H9 (cell line): Measurements from ENCODE around the gene HIBCH. TPM values are rescaled to one million over a fixed set of nuclear protein-coding genes. Genes with fewer than 3 reads are reported as not detected.

Experiments
- DNase-seq: peaks from one replicate; pipeline ENCODE4 v3.0.0-alpha.2; 2017
- H2AFZ ChIP-seq: one replicate; pipeline ENCODE4 v1.6.1; 2013; ENCODE audit warnings: mild to moderate bottlenecking, low read length, control low read depth, moderate library complexity
- H2AK5ac ChIP-seq: 2 replicates; pipeline ENCODE4 v1.6.1; 2013; ENCODE audit warnings: low read length, control low read depth, mixed read lengths; ENCODE audit not compliant: insufficient read length
- H2BK120ac ChIP-seq: one replicate; pipeline ENCODE4 v1.6.1; 2013; ENCODE audit warnings: low read depth, mild to moderate bottlenecking, low read length, control low read depth, inconsistent platforms; ENCODE audit not compliant: poor library complexity, severe bottlenecking
- H2BK12ac ChIP-seq: 2 replicates; pipeline ENCODE4 v1.6.1; 2013; ENCODE audit warnings: low read length, control low read depth, mixed read lengths, low read depth; ENCODE audit not compliant: insufficient read length
- H2BK15ac ChIP-seq: 2 replicates; pipeline ENCODE4 v1.6.1; 2013; ENCODE audit warnings: low read depth, low read length, control low read depth
- H2BK20ac ChIP-seq: one replicate; pipeline ENCODE4 v1.6.1; 2013; ENCODE audit warnings: low read depth, mild to moderate bottlenecking, low read length, control low read depth, inconsistent platforms; ENCODE audit not compliant: poor library complexity, severe bottlenecking
- H2BK5ac ChIP-seq: 2 replicates; pipeline ENCODE4 v1.6.1; 2013; ENCODE audit warnings: low read length, control low read depth, mixed read lengths; ENCODE audit not compliant: insufficient read length
- H3K14ac ChIP-seq: 2 replicates; pipeline ENCODE4 v1.6.1; 2013; ENCODE audit warnings: low read length, control low read depth; ENCODE audit not compliant: insufficient read depth
- H3K18ac ChIP-seq: 2 replicates; pipeline ENCODE4 v1.6.1; 2013; ENCODE audit warnings: low read depth, mild to moderate bottlenecking, mixed read lengths, low read length, control low read depth; ENCODE audit not compliant: insufficient read length
- H3K23ac ChIP-seq: 2 replicates; pipeline ENCODE4 v1.6.1; 2013; ENCODE audit warnings: low read length, control low read depth, mixed read lengths, low read depth; ENCODE audit not compliant: insufficient read length
- H3K23me2 ChIP-seq: 2 replicates; pipeline ENCODE4 v1.6.1; 2013; ENCODE audit warnings: low read depth, mild to moderate bottlenecking, mixed read lengths, low read length, control low read depth; ENCODE audit not compliant: insufficient read length, poor library complexity, severe bottlenecking
- H3K27ac ChIP-seq: 2 replicates; pipeline ENCODE4 v1.5.1; 2013; ENCODE audit warnings: low read length, control low read depth, mixed read lengths, low read depth; ENCODE audit not compliant: insufficient read length
- H3K27me3 ChIP-seq: 2 replicates; pipeline ENCODE4 v1.6.1; 2013; ENCODE audit warnings: low read length, control low read depth, inconsistent platforms; ENCODE audit not compliant: insufficient read depth
- H3K4ac ChIP-seq: 2 replicates; pipeline ENCODE4 v1.6.1; 2013; ENCODE audit warnings: low read depth, mild to moderate bottlenecking, control low read depth, inconsistent platforms, low read length, moderate library complexity
- H3K4me1 ChIP-seq: 2 replicates; pipeline ENCODE4 v1.6.1; 2013; ENCODE audit warnings: low read length, control low read depth, inconsistent platforms; ENCODE audit not compliant: insufficient read depth
- H3K4me2 ChIP-seq: 2 replicates; pipeline ENCODE4 v1.6.1; 2013; ENCODE audit warnings: low read length, control low read depth, mixed read lengths; ENCODE audit not compliant: insufficient read length, insufficient read depth
- H3K56ac ChIP-seq: 2 replicates; pipeline ENCODE4 v1.6.1; 2013; ENCODE audit warnings: low read depth, mild to moderate bottlenecking, mixed read lengths, low read length, control low read depth; ENCODE audit not compliant: insufficient read length
- H3K79me1 ChIP-seq: 2 replicates; pipeline ENCODE4 v1.6.1; 2013; ENCODE audit warnings: low read depth, mild to moderate bottlenecking, moderate library complexity, low read length, control low read depth, inconsistent platforms; ENCODE audit not compliant: insufficient read depth, poor library complexity, severe bottlenecking
- H3K79me2 ChIP-seq: 2 replicates; pipeline ENCODE4 v1.6.1; 2013; ENCODE audit warnings: low read length, control low read depth, inconsistent platforms; ENCODE audit not compliant: insufficient read depth
- H3K9ac ChIP-seq: 2 replicates; pipeline ENCODE4 v1.6.1; 2013; ENCODE audit warnings: low read length, control low read depth, mixed read lengths; ENCODE audit not compliant: insufficient read length; ENCODE audit errors: extremely low read depth
- H3K9me3 ChIP-seq: one replicate; pipeline ENCODE4 v1.6.1; 2013; ENCODE audit warnings: low read depth, low read length, inconsistent platforms; ENCODE audit not compliant: control insufficient read depth
- H3T11ph ChIP-seq: one replicate; pipeline ENCODE4 v1.6.1; 2013; ENCODE audit warnings: mild to moderate bottlenecking, low read length, control low read depth, inconsistent platforms
- H4K20me1 ChIP-seq: one replicate; pipeline ENCODE4 v1.6.1; 2013; ENCODE audit not compliant: control insufficient read depth, insufficient read length, insufficient read depth
- H4K5ac ChIP-seq: 2 replicates; pipeline ENCODE4 v1.6.1; 2013; ENCODE audit warnings: low read depth, mild to moderate bottlenecking, mixed read lengths, low read length, control low read depth; ENCODE audit not compliant: insufficient read length
- H4K8ac ChIP-seq: replicated peaks from 2 replicates; pipeline ENCODE4 v1.6.1; 2013; ENCODE audit warnings: low read length, control low read depth, mixed read lengths, low read depth; ENCODE audit not compliant: insufficient read length
- H4K91ac ChIP-seq: 2 replicates; pipeline ENCODE4 v1.6.1; 2013; ENCODE audit warnings: low read depth, mild to moderate bottlenecking, moderate library complexity, mixed read lengths, low read length, control low read depth; ENCODE audit not compliant: insufficient read length
- H3K27ac Mint-ChIP-seq, 3 experiments: 2 replicates in 2 of 3; 3 replicates in 1 of 3; pipeline ENCODE4 v1.8.0; 2020 to 2021; ENCODE audit warnings: mixed read lengths in 3 of 3, mild to moderate bottlenecking in 1 of 3, moderate library complexity in 1 of 3
- H3K27me3 Mint-ChIP-seq: 2 replicates; pipeline ENCODE4 v1.8.0; 2021; ENCODE audit warnings: low read depth, mild to moderate bottlenecking, moderate library complexity, mixed read lengths
- H3K36me3 Mint-ChIP-seq, 3 experiments: 2 replicates in 2 of 3; 3 replicates in 1 of 3; pipeline ENCODE4 v1.8.0; 2020 to 2021; ENCODE audit warnings: low read depth in 3 of 3, mixed read lengths in 3 of 3; ENCODE audit not compliant: insufficient read depth in 1 of 3
- H3K4me1 Mint-ChIP-seq, 2 experiments: 2 replicates each; pipeline ENCODE4 v1.8.0; 2020; ENCODE audit warnings: mixed read lengths in 2 of 2
- H3K4me3 Mint-ChIP-seq, 2 experiments: 2 replicates in 1 of 2; 3 replicates in 1 of 2; pipeline ENCODE4 v1.8.0; 2020 to 2021; ENCODE audit warnings: mild to moderate bottlenecking in 2 of 2, mixed read lengths in 2 of 2, moderate library complexity in 1 of 2
- H3K9me3 Mint-ChIP-seq, 2 experiments: 2 replicates in 1 of 2; 3 replicates in 1 of 2; pipeline ENCODE4 v1.8.0; 2020; ENCODE audit warnings: mild to moderate bottlenecking in 2 of 2, mixed read lengths in 2 of 2, moderate library complexity in 1 of 2
- WGBS: extraction: QIAGEN DNeasy Blood & Tissue Kit; methylation state at CpG from one replicate; pipeline ENCODE4 v1.1.7; 2013; ENCODE audit warnings: missing lambda C conversion rate, low lambda C conversion rate, mixed read lengths; ENCODE audit not compliant: insufficient read length; ENCODE audit errors: extremely low coverage; 5-methylcytosine and 5-hydroxymethylcytosine counted together
- total RNA-seq: library from RNA; stranded (reverse); gene quantifications from 2 replicates; pipeline ENCODE4 v1.2.1, GENCODE V29; 2021
- TF ChIP-seq, protein P1 (sequence below): fragments of 200-600 bp; sonication (generic); conservative IDR thresholded peaks from 3 replicates; pipeline ENCODE4 v1.8.0; 2021; ENCODE audit warnings: antibody characterized with exemption, mild to moderate bottlenecking

Gene HIBCH
- total RNA-seq, 1 experiment from 2014 or later = 28.0 TPM

- H2BK15ac ChIP-seq = no peak overlapping the region
- no peak overlapping the region for H2AK5ac ChIP-seq
- Mint-ChIP-seq H3K4me3 (no peak overlapping the region), H3K27me3 (0 out of 2 replicates have a peak, but pooled peaks cover 5% of the 10 kb centered on the region), H3K27ac (no peak overlapping the region), H3K4me1 (no peaks in the 10 kb centered on the region), H3K36me3 (no peaks in the 10 kb centered on the region), H3K9me3 (no peaks in the 10 kb centered on the region)
- no peaks in the 10 kb centered on the region for H3K79me1 ChIP-seq
- H3K18ac ChIP-seq = no peak overlapping the region
- H3K9me3 ChIP-seq = no peaks in the 10 kb centered on the region
- no peak overlapping the region for H4K91ac ChIP-seq
- no peak overlapping the region for H3K27ac ChIP-seq
- no peak overlapping the region for H3K14ac ChIP-seq
- H4K8ac ChIP-seq = no peak overlapping the region
- no peak overlapping the region for H2BK5ac ChIP-seq
- TF ChIP-seq, protein P1, sequence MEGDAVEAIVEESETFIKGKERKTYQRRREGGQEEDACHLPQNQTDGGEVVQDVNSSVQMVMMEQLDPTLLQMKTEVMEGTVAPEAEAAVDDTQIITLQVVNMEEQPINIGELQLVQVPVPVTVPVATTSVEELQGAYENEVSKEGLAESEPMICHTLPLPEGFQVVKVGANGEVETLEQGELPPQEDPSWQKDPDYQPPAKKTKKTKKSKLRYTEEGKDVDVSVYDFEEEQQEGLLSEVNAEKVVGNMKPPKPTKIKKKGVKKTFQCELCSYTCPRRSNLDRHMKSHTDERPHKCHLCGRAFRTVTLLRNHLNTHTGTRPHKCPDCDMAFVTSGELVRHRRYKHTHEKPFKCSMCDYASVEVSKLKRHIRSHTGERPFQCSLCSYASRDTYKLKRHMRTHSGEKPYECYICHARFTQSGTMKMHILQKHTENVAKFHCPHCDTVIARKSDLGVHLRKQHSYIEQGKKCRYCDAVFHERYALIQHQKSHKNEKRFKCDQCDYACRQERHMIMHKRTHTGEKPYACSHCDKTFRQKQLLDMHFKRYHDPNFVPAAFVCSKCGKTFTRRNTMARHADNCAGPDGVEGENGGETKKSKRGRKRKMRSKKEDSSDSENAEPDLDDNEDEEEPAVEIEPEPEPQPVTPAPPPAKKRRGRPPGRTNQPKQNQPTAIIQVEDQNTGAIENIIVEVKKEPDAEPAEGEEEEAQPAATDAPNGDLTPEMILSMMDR = peak; percentile 24; the same call in 1 of the 3 replicates
- no peak overlapping the region for H3K23ac ChIP-seq
- H3K23me2 ChIP-seq = no peaks in the 10 kb centered on the region
- H3K27me3 ChIP-seq = no peaks in the 10 kb centered on the region
- no peak overlapping the region for H3K4ac ChIP-seq
- no peak overlapping the region for H3K4me2 ChIP-seq
- no peak overlapping the region for H3K56ac ChIP-seq
- no CpG with 5 or more reads among the region's 3 CpGs for WGBS
- no peak for DNase-seq
- H3K9ac ChIP-seq = no peak overlapping the region
- H3K4me1 ChIP-seq = no peaks in the 10 kb centered on the region
- no peak overlapping the region for H3T11ph ChIP-seq
- no peak overlapping the region for H2BK12ac ChIP-seq
- no peaks in the 10 kb centered on the region for H3K79me2 ChIP-seq
- no peak overlapping the region for H2BK20ac ChIP-seq
- H2AFZ ChIP-seq = no peak overlapping the region
- H2BK120ac ChIP-seq = no peak overlapping the region
- H4K20me1 ChIP-seq = no peaks in the 10 kb centered on the region
- H4K5ac ChIP-seq = no peak overlapping the region
Observed at GRCh38 chr2:190328573-190329147, 9.0 kb upstream of the HIBCH start.
